Heart left ventricle (tissue), 16 donors: ENCODE results near the gene EIF2S2. TPM values are rescaled to one million over a fixed set of nuclear protein-coding genes. Genes with fewer than 3 reads are reported as not detected.
A peak's percentile ranks its signal among the peaks of the same experiment; 100 is the strongest.

Experiments
- ATAC-seq, 4 donors: fragments of 200-7000 bp; cut with Tn5 transposase; one replicate each; pipeline ENCODE4 v1.9.1; 2020 to 2022; ENCODE audit warnings: moderate library complexity in 4 of 4, mild to moderate bottlenecking in 3 of 4, moderate number of reproducible peaks in 1 of 4
- DNase-seq, 5 donors: peaks; one replicate each; pipeline ENCODE4 v3.0.0-alpha.2; 2020
- H3K27ac ChIP-seq, 12 donors: fragments of 200-600 bp; sonication (generic) in 4 of 12; one replicate each; pipeline versions ENCODE4 v1.5.0 to v1.8.0; 2016 to 2022; ENCODE audit warnings: mild to moderate bottlenecking in 2 of 12
- H3K27me3 ChIP-seq, 9 donors: fragments of 200-600 bp; sonication (generic) in 2 of 9; one replicate each; pipeline versions ENCODE4 v1.5.1 to v1.8.0; 2016 to 2022; ENCODE audit warnings: mild to moderate bottlenecking in 3 of 9
- H3K36me3 ChIP-seq, 9 donors: fragments of 200-600 bp; sonication (generic) in 2 of 9; one replicate each; pipeline versions ENCODE4 v1.5.0 to v1.8.0; 2018 to 2022; ENCODE audit warnings: mild to moderate bottlenecking in 2 of 9
- H3K4me1 ChIP-seq, 12 donors: fragments of 200-600 bp; sonication (generic) in 4 of 12; one replicate each; pipeline versions ENCODE4 v1.5.0 to v1.8.0; 2016 to 2022; ENCODE audit warnings: mild to moderate bottlenecking in 3 of 12
- H3K4me3 ChIP-seq, 12 donors: fragments of 200-600 bp; sonication (generic) in 4 of 12; one replicate each; pipeline versions ENCODE4 v1.5.0 to v1.8.0; 2017 to 2022; ENCODE audit warnings: mild to moderate bottlenecking in 9 of 12, moderate library complexity in 4 of 12
- H3K9me3 ChIP-seq, 12 donors: fragments of 200-600 bp; sonication (generic) in 4 of 12; one replicate each; pipeline versions ENCODE4 v1.5.0 to v1.8.0; 2016 to 2022; ENCODE audit warnings: mild to moderate bottlenecking in 1 of 12
- POLR2A ChIP-seq, 2 donors: fragments of 450-650 bp; IDR thresholded peaks; one replicate each; pipeline ENCODE4 v1.6.1; 2017; ENCODE audit warnings: antibody characterized with exemption in 2 of 2, mild to moderate bottlenecking in 2 of 2, moderate library complexity in 2 of 2
- WGBS, 4 donors: extraction: QIAGEN DNeasy Blood & Tissue Kit in 2 of 4; methylation state at CpG; one replicate each; pipeline versions ENCODE4 v1.1.5 to v1.1.7; 2013 to 2018; 5-methylcytosine and 5-hydroxymethylcytosine counted together
- intact Hi-C, 10 donors: fragments of 100-400 bp; cut with DNase I; formaldehyde crosslinking; loops; one replicate each; pipeline versions ENCODE4 v1.11.1 to v1.14.2; 2022
- polyA plus RNA-seq, 2 donors: library from polyadenylated mRNA; stranded (reverse); fragments of 200-250 nt; gene quantifications; one replicate each; pipeline ENCODE4 v1.2.3, GENCODE V29; 2013
- total RNA-seq, 9 donors: library from RNA; depleted of rRNA in 2 of 9; stranded (reverse); fragments of >200 nt in 2 of 9; fragmentation: NEBNext Ultra II Directional in 3 of 9; extraction: Animal tissue kit (Norgen Biotek cat#: 25700) in 3 of 9; gene quantifications; one replicate each; pipeline versions ENCODE4 v1.1.0 to v1.2.4, GENCODE V29; 2016 to 2023
- TF ChIP-seq, protein P1 (sequence below), 12 donors: fragments of 200-600 bp; sonication (generic) in 4 of 12; IDR thresholded peaks; one replicate each; pipeline versions ENCODE4 v1.5.0 to v1.8.0; 2018 to 2022; ENCODE audit warnings: antibody characterized with exemption in 12 of 12, mild to moderate bottlenecking in 5 of 12
- donor health status: ischemic (EF 13 %, LVEDD 7.1; RV severe dilation, severe dysfunction).
- donor health status: healthy with polysubstance abuse.
- donor health status: DM: no; HTN: yes; CAD: no.
- donor health status: DM: no; HTN: no; CAD: no.
- donor health status: ischemic (EF 25% LVEDD 6.9; RV normal size, moderate dysfunction).
- donor health status: ischemic (EF 25% LVEDD 5.7; RV mildly dilated, moderate dysfunction).
- donor health status: healthy.
- donor health status: DM: yes; HTN: yes; CAD: no.
- donor health status: ischemic (EF 35%, LVEDD 5.7; RV mildly dilated, moderate dysfunction).
- donor health status: nonischemic (EF 11% LVEDD 7.7; RV severe dilation, severe dysfunction).
- donor health status: DM: yes; HTN: yes; CAD: no.
- donor health status: PGD.
- donor health status: ischemic (EF 29% LVEDD 5.4; RV normal size, mild dysfunction).
- donor health status: nonischemic (EF 23%, LVEDD 6.1; RV moderate dilation, normal function).

The EIF2S2 gene
- total and polyA plus RNA-seq, 11 donors: 25.8 to 81.7 (median 40.9) TPM

DNA sequence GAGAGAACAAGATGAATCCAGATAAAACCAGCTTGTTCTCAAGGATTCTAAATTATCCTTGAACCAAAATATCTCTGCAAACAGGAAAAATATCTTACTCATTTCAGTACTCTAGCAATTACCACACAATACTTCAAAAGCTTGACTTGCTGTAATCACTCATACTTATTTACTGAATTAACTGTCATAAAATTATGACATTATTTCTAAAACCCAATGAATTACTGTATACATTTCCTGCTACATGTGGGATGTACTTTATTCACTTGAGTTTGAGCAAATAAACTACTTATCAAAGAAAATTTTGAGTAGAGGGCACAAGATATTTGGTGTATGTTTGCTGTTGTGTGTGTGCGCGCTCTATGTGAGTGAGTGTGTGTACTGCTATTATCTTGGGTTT, 9.7 kb downstream of the EIF2S2 start:
- ATAC-seq: peak in 1 of 4 donors; percentile 30
- peaks cover 0 to 93% (median 81%) of the 10 kb centered on the region in 9 donors for H3K36me3 ChIP-seq
- WGBS, 4 donors: 62 to 73% (median 67%) methylated on average over 2 of the region's 2 CpGs

DNA sequence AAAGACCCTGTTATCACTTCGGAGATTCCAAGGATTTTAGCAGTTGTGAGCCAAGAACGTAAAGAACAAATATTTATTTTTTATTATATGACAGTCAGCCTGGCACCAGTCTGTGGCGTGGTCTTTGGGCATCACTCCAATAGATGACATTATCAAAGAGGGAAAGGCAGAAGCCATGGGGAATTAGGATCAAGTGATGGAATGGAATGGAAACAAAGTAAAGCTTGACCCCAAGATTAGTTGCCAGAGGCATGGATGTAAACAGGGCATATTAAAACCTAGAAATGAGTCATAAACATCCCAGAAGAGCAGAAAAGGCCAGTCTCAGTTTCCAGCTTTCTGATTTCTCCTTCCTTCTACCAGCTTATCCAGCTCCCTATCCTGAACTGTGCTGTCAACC, 11.5 kb downstream of the EIF2S2 start:
- Histone ChIP-seq H3K27me3 (no peaks in the 10 kb centered on the region), H3K27ac (no peak overlapping the region), H3K4me3 (no peak overlapping the region), H3K36me3 (peaks cover 0 to 100% (median 99%) of the 10 kb centered on the region in 9 donors), H3K4me1 (peaks cover 0 to 32% (median 6%) of the 10 kb centered on the region in 12 donors), H3K9me3 (no peaks in the 10 kb centered on the region)
- no peak for ATAC-seq
- 77 to 82% (median 79%) methylated on average over 3 of the region's 3 CpGs for WGBS, 4 donors
- DNase-seq: no peak
- intact Hi-C loops: no loop called here
- TF ChIP-seq, protein P1, sequence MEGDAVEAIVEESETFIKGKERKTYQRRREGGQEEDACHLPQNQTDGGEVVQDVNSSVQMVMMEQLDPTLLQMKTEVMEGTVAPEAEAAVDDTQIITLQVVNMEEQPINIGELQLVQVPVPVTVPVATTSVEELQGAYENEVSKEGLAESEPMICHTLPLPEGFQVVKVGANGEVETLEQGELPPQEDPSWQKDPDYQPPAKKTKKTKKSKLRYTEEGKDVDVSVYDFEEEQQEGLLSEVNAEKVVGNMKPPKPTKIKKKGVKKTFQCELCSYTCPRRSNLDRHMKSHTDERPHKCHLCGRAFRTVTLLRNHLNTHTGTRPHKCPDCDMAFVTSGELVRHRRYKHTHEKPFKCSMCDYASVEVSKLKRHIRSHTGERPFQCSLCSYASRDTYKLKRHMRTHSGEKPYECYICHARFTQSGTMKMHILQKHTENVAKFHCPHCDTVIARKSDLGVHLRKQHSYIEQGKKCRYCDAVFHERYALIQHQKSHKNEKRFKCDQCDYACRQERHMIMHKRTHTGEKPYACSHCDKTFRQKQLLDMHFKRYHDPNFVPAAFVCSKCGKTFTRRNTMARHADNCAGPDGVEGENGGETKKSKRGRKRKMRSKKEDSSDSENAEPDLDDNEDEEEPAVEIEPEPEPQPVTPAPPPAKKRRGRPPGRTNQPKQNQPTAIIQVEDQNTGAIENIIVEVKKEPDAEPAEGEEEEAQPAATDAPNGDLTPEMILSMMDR (IDR thresholded peaks at IDR 0.05): no peak
- TF ChIP-seq POLR2A (IDR thresholded peaks at IDR 0.05): no peak

More for the DNA sequence above, 9.7 kb downstream of the EIF2S2 start:
- Histone ChIP-seq H3K9me3 (no peaks in the 10 kb centered on the region), H3K27ac (no peak overlapping the region), H3K4me1 (peaks cover 0 to 49% (median 10%) of the 10 kb centered on the region in 12 donors), H3K27me3 (no peaks in the 10 kb centered on the region), H3K4me3 (no peak overlapping the region)
- no peak for DNase-seq
- intact Hi-C loops: no loop called here
- TF ChIP-seq, protein P1 (IDR thresholded peaks at IDR 0.05): no peak
- TF ChIP-seq POLR2A (IDR thresholded peaks at IDR 0.05): no peak

DNA sequence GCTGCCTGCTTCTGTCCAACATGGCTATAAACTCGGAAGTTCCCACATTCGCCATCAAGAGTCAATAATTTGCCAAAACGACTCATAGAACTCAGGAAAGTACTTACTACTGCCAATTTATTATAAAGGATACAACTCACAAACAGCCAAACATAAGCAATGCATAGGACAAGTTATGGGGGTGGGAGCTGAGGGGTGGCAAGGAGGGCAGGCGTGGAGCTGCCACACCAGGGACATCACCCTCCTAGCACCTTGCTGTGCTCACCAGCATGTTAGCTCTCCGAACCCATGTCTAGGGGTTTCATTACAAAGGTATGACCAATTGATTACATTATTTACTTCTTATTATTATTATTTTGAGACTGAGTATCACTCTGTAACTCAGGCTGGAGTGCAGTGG, 12.4 kb downstream of the EIF2S2 start:
- Histone ChIP-seq H3K4me3 (no peak overlapping the region), H3K27me3 (no peaks in the 10 kb centered on the region), H3K36me3 (peaks cover 0 to 100% (median 100%) of the 10 kb centered on the region in 9 donors), H3K27ac (no peak overlapping the region), H3K9me3 (no peaks in the 10 kb centered on the region), H3K4me1 (peaks cover 0 to 23% (median 5%) of the 10 kb centered on the region in 12 donors)
- ATAC-seq: no peak
- 83 to 88% (median 86%) methylated on average over 5 of the region's 5 CpGs for WGBS, 4 donors
- intact Hi-C loops: no loop called here
- no peak for DNase-seq
- TF ChIP-seq, protein P1 (IDR thresholded peaks at IDR 0.05): no peak
- TF ChIP-seq POLR2A (IDR thresholded peaks at IDR 0.05): no peak

DNA sequence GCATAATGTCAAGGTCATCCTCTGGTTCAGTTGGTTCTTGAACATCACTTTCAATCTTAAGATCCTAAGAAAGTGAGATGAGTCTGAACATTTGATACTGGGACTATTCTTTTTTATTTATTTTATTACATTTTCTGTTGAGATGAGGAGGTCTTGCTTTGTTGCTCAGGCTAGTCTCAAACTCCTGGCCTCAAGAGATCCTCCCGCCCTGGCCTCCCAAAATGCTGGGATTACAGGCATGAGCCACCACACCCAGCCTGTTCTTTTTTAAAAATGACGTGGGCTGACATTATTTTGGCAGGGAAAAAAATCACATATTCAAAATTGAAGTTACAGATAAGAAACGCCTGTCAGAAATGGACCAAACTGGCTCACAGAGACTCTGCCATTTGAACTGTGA, 13.5 kb downstream of the EIF2S2 start:
- TF ChIP-seq, protein P1 (IDR thresholded peaks at IDR 0.05): no peak
- TF ChIP-seq POLR2A (IDR thresholded peaks at IDR 0.05): no peak
- peaks cover 0 to 100% (median 100%) of the 10 kb centered on the region in 9 donors for H3K36me3 ChIP-seq
- ATAC-seq (no peak), DNase-seq (no peak)
- peaks cover 0 to 13% (median 5%) of the 10 kb centered on the region in 12 donors for H3K4me1 ChIP-seq
- H3K9me3 ChIP-seq: no peaks in the 10 kb centered on the region
- intact Hi-C loops: no loop called here
- H3K27me3 ChIP-seq: no peaks in the 10 kb centered on the region
- no peak overlapping the region for H3K4me3 ChIP-seq
- WGBS, 4 donors: 69 to 79% (median 70%) methylated on average over 3 of the region's 3 CpGs
- no peak overlapping the region for H3K27ac ChIP-seq
